HG03571 (cell line): Measurements from ENCODE around the gene GOLGA6D.
"Not testable (repeated sequence)": the region's sequence is repeated elsewhere in the genome, so short reads cannot be mapped to it uniquely, and the experiment has no call there.

Experiments used
- ATAC-seq: cut with Tn5 transposase; IDR thresholded peaks from one replicate; pipeline ENCODE4 v1.9.1; 2021; ENCODE audit not compliant: unreplicated experiment

The GOLGA6D gene

DNA sequence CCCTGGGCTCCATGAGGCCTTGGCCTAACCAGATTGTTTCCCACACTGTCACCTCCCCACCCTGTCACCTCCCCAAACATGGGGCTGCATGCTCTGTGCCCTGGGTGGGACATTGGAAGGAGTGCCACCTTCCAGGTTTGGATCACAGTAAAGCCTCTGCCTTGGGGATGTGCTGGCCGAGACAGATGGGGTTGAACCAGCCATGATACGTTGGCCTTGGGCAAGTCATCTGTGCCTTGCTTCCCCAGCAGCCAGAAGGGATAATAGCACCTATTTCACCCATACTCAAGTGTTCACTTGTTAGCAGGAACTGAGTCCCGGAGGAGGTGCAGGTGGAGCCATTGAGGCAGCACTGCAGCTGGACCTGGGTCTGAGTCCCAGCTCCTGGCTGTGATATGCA lies 7.0 kb upstream of the GOLGA6D start:
- not testable (repeated sequence) for ATAC-seq

DNA sequence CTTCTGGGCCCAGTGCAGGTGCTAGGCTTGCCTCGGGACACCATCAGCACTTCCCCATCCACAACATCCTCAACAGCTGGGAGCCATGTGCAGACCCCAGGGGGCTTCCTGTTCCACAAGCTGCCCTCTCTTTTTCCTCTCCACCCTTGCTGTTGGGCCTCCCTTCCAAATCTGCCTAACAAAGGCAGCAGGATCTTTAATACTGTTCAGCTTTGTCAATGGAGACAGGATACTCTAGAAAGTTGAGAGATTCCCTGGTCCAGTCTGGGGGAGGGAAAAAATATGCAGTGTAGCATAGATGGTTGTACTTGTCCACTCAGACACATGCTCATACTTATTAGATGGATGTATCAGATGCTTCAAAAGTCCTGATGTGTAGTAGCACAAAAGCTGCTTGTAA lies 4.1 kb upstream of the GOLGA6D start:
- ATAC-seq: not testable (repeated sequence)

DNA sequence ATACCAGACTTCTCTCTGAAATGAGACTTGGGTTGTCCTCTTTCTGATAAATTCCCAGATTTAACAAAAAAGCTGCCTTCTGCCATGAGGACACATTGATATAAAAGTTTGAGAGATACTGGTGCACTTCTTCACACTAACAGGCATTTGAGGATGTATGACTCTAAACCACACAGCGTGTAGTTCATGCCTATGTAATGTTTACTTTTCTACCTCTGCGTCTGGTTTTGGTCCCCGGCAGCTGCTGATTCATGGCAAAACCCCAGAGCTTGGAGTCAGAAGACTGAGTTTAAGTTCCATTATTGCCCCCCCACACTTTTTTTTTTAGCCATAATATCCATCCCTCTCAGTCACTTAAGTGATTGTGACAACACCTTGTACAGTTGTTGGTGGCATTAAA lies 1.5 kb downstream of the GOLGA6D start:
- not testable (repeated sequence) for ATAC-seq

DNA sequence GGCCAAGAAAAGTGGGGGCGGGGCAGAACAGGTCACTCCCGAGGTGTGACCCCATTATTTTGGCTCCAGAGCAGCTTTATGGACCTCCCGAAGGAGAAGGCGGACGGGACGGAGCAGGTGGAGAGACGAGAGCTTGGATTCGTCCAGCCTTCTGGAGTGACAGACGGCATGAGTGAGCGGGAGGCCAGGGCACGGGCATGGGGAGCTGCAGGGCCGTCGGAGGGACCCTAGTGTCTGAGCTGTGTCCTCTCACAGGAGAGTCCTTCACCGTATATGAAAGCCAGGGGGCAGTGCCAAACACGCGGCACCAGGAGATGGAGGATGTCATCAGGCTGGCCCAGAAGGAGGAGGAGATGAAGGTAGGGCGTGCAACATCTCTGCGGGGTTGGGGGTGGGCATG lies 11.0 kb downstream of the GOLGA6D start:
- ATAC-seq: not testable (repeated sequence)

DNA sequence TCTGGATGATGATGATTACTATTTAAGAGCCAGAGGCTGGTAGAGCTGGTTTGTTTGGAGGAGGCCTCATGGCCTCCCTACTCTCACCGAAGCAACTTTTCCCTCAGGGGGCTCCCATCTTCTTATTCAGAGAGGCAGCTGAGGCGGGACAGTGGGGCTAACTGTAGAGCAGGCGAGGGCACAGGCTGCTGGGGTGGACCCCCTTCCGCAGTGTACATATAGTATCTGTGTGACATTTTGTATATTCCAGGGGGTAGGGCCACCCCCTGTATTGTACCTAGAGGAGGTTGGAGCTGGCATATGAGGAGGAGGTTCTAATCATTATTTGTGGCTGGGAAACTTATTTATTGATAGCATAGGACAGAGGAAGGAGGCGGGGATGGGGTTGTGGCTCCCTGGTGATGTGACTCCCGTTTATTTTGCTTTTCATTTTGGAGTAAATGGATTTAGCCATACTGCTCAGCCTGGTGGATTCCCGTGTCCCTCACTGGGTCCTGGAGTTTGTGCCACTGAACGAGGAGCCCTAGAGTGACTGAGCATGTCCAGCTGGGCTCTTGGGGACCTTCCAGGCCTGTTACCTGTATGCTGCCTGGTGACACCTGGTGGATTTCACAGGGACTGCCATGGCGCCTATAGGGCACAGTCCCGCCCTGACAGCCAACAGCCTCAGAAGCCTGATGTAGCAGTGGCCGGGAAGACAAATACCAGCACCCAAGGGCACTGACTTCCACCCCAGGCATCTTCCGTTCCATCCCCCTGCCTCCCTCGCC lies 16.1 kb downstream of the GOLGA6D start:
- not testable (repeated sequence) for ATAC-seq

DNA sequence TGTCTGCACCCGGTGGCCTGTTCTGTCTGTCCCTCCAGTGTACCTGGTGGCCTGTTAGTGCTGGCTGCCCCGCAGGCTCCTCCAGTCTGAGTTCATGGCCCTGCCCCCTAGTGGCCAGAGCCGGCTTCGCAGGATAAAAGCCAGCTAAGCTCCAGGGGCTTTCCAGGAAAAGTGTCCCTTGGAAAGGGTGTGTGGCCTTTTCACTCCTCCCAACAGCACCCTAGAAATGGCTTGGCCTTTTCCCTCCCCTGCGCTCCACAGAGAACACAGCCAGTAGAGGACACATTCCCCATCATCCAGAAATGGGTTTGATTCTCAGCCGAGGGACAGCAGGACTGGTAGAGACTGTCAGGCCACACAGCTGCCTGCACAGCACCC lies 16.7 kb downstream of the GOLGA6D start:
- not testable (repeated sequence) for ATAC-seq

DNA sequence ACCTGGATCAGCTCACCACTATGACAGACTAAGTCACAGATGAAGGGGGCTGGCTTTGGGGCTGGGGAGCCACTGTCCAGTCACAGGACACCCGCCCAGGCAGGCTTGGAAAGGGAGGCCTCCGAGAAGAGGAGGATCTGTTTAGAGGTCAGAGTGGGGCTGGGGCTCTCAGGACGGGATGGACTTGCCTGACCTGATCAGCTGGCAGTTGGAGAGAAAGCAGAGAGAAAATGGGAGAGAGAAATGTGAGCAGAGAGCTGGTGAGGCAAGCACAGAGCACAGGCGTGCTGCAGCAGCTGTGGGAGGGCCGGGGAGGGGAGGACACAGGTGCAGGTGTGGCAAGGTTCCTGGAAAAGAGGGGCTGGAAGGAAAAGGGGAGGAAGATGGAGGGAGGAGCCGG lies 17.4 kb downstream of the GOLGA6D start:
- ATAC-seq: not testable (repeated sequence)

DNA sequence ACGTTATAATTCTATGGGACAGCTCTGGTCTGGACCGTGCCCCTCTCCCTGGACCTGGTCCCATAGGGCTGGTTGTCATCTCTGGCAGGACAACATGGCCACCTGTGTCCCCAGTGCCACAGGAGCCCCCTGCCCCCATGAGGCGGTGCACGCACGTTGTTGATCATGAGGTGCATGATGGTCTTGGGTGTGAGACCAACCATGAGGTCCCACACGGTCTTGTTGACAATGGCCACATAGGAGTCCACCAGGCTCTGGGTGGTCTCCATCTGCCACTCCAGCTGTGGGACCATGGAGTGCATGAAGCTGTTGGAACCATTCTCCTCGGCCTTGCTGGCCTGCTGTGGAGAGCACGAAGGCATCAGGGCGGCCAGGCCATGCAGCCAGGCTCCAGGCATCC lies 19.7 kb downstream of the GOLGA6D start:
- ATAC-seq: no peak

DNA sequence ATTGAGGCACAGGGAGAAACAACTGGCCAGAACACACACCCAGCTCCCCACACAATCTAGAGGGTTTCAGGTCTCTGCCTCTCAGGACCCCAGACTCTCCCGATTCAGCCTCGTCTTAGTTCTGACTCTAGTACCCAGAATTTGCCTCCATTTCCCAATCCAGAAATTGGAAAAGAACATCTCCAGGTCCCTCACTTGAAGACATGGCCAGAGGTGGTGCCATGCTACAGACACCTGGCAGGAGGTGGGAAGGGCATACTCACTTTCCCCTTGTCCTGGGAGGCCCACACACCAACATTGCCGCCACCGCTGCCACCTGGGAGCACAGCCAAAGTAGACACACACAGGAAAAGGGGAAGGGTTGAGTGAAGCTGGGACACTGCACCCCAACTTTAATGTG lies 20.1 kb downstream of the GOLGA6D start:
- ATAC-seq: not testable (repeated sequence)

DNA sequence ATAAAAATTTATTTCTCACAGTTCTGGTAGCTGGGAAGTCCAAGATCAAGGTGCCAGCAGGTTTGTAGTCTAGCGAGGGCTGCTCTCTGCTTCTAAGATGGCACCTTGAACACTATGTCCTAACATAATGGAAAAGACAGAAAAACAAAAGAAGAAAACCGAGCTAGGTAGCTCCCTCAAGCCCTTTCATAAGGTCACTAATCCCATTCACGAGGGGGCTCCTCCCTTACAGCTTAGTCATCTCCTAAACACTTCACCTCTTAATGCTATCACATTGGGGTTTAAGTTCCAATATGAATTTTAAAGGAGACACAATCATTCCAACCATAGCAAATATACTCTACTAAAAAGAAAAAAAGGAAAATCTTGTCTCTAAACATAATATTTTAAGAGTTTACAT lies 23.6 kb downstream of the GOLGA6D start:
- ATAC-seq: no peak

DNA sequence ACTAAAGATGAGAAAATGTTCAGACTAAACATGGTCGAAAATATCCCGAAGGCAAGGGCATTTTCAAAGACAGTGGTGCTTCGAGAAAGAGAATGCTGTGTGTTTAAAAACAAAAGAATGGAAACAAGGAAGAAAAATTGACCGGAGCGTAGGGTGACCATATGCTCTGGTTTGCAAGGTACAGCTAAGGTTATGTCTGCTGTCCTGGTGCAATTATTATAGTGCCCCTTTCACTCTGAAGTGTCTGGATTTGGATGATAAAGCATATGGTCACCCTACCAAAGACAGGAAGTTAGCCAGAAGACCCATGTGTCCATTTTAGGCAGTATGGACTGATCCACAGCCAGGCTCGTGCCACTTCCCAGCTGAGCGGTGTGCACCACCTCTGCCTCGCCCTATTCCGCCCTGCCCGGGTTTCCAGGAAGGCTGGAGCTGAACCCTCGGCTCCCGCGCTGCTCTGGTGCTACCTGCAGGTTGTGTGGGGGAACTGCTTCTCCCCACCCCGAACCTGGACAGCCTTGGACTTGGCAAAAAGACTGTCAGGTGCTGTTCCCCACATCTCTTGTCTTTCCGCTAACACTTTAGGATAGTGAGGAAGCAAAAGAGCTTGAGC lies 25.2 kb downstream of the GOLGA6D start:
- no peak for ATAC-seq

DNA sequence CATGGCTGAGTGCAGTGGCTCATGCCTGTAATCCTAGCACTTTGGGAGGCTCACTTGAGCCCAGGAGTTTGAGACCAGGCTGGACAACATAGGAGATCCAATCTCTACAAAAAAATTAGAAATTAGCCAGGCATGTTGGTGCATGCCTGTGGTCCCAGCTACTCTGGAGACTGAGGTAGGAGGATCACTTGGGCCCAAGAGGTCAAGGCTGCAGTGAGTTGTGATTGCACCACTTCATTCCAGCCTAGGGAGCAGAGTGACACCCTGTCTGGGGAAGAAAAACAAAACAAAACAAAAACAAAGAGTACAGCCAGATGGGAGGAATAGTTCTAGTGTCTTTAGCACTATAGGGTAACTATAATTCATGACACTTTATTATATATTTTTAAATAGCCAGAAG lies 27.1 kb downstream of the GOLGA6D start:
- ATAC-seq: no peak

DNA sequence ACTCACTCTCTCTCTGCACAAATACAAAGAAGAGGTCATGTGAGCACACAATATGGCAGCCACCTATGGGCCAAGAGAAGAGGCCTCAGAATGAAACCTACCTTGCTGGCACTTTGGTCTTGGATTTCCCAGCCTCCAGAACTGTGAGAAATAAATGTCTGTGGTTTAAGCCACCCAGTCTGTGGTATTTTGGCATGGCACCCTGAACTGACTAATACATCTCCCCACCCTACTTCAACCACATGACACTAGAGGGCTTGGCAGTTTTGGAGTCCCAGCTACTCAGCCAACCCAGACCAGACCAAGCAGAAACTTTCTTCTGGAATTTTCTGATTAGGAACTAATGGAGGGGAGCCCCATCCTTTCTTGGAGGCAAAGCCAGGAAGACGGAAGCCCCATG lies 29.9 kb downstream of the GOLGA6D start:
- not testable (repeated sequence) for ATAC-seq

DNA sequence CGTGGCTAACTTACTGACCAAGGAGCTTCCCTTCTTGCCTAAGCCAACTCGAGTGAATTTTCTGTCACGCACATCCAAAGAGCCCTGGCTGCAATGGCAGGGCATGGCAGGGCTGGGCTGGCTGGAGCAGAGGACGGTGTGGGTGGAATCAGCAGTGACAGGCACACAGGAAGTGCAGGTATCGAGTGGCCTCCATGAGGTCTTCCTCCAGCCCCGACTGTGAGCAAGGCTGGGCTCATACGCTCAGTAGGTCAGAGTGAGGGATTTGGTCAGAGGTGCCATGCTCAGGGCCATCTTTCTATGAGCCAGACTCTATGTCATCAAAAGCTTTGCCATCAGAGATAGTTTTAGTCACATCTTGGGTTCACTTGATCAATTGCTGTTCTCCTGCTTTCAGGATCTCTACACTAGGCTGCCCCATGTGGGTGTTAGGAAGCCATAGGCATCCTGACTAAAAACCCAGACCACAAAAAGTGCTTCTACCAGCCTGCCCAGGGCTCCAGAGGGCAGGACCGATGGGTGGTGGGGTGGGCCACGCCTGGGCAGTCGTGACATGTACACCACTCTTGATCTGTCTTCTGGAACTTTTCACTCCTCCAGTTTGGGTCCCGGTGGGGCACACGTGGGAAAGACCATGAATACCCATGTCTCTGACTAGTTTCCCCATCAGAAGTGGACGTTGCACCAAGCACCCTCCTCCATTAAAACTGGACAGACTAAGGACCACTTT lies 30.6 kb downstream of the GOLGA6D start:
- no peak for ATAC-seq

DNA sequence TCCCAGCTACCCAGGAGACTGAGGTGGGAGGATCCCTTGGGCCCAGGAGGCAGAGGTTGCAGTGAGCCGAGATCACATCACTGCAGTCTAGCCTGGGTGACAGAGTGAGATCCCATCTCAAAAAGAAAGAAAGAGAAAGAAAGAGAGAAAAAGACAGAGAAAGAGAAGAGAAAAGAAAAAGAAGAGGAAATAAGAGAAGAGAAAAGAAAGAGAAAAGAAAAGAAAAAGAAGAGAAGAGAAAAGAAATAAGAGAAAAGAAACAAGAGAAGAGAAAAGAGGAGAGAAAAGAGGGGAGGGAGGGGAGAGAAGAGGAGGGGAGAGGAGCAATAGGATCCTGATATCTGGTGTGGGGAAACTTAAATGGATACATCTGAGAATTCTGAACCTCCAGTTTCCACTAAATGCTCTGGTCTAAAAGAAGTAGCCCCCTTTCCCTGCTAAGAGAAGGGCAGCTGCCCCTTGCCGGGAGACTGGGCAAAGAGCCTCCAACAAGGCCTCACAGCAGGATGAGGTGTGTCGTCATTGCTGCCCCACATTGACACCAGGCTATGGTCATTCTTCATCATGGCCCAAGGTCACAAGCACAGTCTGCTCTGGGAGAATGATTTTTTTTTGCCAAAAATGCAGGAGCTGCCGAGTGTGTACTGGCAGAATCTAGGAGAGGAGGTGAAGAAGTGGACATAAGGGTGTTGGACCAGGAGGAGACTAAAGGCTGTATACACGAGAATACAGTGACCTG lies 32.1 kb downstream of the GOLGA6D start:
- ATAC-seq: no peak

DNA sequence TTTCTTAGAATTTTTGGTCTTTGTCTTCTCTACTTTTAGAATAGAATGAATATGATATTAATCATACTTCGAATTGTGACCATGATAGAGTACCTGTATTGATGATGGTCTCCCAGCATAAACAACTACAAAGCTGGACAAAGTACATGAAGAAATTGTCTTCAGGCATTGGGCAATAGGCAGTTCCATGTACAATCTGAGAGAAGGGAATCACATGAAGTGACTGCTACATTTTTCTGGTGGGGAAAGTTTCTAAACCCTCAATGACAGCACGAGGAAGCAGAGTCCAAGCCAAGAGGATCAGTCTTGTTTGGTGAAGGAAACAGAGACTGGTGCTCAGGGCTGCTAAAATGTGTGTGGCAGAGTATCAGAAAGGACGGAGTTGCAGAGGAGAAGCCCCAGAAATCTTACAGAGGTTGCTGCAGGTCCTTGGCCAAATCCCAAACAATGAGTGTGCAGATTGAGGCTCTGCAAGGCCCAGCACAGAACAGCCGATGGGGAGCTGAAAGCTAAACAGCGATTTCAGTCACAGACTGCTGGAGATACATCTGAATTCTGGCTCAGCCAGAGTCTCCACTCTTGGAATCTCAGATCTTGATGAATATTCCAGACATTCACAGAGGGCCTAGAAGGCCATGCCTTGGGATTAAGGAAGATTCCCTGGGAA lies 36.7 kb downstream of the GOLGA6D start:
- not testable (repeated sequence) for ATAC-seq

DNA sequence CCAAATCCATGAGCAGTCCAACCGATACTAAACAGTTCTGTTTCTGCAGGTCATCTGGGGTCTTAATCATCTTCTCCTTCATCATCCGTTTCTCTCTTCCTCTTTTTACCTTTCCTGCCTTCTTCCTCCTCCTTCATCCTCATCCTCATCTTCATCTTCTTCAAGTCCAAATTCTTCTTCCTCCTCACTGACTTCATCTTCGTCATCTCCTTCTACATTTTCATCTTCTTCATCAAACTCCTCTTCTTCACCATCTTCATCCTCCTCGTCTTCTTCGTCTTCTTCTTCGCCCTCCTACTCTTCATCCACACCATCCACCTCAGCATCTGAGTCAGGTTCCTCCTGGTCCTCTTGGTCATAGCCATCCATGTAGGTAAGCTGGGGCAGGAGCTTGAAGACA lies 39.1 kb downstream of the GOLGA6D start:
- ATAC-seq: no peak

DNA sequence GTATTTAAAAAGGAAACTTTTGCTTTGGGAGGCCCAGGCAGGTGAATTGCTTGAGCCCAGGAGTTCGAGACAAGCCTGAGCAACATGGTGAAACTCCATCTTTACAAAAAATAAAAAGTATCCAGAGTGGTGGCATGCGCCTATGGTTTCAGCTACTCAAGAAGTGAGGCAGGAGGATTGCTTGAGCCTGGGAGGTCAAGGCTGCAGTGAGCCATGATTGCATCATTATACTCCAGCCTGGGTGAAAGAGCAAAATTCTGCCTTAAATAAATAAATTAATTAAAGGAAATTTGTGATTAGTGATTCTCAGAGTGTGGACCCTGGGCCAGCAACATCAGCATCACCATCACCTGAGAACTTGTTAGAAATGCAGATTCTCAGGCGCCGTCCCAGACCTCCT lies 43.3 kb downstream of the GOLGA6D start:
- no peak for ATAC-seq

DNA sequence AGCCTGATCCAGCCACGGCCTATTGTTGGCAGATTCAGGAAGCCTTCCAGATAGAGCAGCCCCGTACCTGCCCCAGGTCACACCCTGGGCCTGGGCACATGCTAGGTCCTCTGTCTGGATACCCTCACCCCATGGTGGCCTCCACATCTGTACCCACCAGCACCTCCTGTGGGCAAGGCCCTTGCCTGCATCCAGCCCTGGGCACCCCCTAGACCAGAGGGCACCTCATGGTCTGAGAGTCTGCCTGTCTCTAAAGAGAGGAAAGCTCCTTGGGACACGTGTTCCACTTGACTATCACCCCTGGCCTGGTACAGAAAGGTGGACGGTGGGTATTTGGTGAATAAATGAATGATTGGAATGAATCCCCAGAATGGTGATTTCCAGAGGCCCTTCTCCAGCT lies 44.4 kb downstream of the GOLGA6D start:
- no peak for ATAC-seq

DNA sequence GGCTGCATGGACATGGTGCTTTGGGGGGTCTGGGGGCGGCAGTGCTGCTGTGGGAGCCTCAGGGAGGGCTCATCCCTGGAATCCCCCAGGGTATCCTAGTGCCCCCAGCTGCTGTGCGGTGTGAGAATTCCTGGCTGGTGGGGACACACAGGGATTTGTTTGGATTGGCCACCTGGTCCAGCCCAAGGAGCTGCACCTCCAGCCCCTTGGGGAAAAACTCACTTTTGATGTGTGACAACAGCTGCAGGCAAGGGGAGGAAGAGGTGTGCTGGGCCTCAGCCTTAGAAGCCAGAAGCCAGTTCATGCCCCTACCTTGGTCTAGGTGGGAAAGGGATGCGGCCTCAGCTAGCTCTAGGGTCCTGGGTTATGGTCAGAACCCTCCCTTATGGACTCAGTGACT lies 44.9 kb downstream of the GOLGA6D start:
- ATAC-seq: no peak
